Omental fat pad (tissue), 4 donors: ENCODE measurements around the gene MEI1. TPM values are rescaled to one million over a fixed set of nuclear protein-coding genes. Genes with fewer than 3 reads are reported as not detected.
"Not testable (repeated sequence)": the region's sequence is repeated elsewhere in the genome, so short reads cannot be mapped to it uniquely, and the experiment has no call there.

Experiments
- ATAC-seq: fragments of 150-250 bp; one replicate; pipeline ENCODE4 v1.9.1; 2016; ENCODE audit warnings: mild to moderate bottlenecking, moderate library complexity; ENCODE audit not compliant: low FRiP score
- DNase-seq: peaks from one replicate; pipeline ENCODE4 v3.0.0-alpha.2; 2019; ENCODE audit warnings: low spot score
- total RNA-seq, 4 donors: library from RNA; depleted of rRNA; stranded (reverse); fragments of >200 nt; gene quantifications; one replicate each; pipeline ENCODE4 v1.1.0, GENCODE V29; 2016
- TF ChIP-seq, protein P1 (sequence below), 3 donors: fragments of 450-650 bp; IDR thresholded peaks; one replicate each; pipeline ENCODE4 v1.5.1; 2016 to 2017; ENCODE audit warnings: antibody characterized with exemption in 3 of 3, mild to moderate bottlenecking in 3 of 3, moderate library complexity in 2 of 3

The MEI1 gene
- total RNA-seq, 4 donors from 2014 or later, result 2.3 to 16.9 (median 2.6) TPM

DNA sequence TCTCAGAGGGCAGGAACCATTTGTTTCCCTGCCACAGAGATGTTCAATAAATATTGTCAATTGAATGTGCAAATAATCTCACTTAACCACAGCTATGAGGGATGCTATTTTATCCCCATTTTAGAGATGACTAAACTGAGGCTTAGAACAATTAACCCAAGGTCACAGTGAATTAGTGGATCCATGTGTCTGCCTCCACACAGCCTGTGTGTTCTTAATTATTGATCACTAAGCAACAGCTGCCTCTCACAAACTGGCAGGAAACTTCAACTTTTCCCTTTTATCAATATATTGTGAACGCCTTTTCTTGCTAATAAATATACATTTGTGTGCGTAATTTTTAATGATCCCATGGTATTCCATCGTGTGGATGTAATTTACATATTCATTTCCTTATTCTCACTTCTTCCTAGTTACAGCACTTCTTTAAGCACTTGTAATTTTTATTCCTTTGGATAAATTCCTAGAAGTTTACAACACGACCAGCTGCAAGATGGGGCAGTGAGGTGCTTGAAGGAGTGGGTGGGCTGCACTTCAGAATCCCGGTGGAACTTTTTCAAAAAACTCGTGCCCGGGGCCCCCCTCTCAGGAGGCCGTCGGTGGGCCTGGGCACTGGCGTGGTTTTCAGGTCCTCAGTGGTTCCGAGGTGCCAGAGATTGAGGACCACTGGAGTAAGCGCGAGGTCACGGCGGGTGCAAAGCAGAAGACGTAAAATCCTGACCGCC is 132.7 kb downstream of the MEI1 start:
- ATAC-seq, result no peak
- no peak for DNase-seq
- TF ChIP-seq, protein P1, sequence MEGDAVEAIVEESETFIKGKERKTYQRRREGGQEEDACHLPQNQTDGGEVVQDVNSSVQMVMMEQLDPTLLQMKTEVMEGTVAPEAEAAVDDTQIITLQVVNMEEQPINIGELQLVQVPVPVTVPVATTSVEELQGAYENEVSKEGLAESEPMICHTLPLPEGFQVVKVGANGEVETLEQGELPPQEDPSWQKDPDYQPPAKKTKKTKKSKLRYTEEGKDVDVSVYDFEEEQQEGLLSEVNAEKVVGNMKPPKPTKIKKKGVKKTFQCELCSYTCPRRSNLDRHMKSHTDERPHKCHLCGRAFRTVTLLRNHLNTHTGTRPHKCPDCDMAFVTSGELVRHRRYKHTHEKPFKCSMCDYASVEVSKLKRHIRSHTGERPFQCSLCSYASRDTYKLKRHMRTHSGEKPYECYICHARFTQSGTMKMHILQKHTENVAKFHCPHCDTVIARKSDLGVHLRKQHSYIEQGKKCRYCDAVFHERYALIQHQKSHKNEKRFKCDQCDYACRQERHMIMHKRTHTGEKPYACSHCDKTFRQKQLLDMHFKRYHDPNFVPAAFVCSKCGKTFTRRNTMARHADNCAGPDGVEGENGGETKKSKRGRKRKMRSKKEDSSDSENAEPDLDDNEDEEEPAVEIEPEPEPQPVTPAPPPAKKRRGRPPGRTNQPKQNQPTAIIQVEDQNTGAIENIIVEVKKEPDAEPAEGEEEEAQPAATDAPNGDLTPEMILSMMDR (IDR thresholded peaks at IDR 0.05), result no peak

DNA sequence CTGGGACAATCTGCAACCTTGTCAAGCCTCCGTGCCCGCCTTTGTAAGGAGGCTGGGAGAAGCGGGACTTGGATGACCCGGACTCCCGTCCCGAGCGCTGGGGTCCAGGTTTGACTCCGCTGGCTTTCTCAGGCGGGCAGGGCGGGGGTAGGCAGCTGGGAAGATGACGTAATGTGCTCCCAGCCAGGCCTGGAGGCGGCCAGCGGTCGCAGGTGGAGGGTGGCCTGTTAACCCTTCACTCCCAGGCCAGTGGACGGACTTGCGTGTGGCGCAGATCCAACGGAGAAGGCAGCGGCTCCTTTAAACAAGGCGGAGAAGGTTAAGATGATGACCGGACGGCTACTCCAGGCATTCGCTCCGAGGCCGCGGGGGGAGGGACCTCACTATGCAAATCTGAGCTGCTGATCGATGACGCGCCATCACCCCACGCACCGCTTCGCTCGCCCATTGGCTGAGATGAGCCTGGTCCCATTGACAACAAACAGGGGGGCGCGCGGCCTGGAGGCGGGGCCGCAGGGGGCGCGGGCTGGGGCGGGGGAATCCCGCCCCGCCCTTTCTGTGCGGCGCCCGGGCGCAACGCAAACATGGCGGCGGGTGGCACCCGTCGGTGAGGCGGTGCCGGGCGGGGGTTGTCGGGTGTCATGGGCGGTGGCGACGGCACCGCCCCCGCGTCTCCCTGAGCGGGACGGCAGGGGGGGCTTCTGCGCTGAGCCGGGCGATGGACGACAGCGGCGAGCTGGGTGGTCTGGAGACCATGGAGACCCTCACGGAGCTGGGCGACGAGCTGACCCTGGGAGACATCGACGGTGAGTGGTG is 133.5 kb downstream of the MEI1 start, which contains the start of gene SREBF2:
Gene SREBF2 (plus strand): TSS at position 553 of the 816 bp plus-strand sequence. CDS start 166 bp downstream, at position 719.
- peak; percentile 96 for ATAC-seq
- DNase-seq, result peak; percentile 97
- TF ChIP-seq, protein P1 (IDR thresholded peaks at IDR 0.05), result no peak

- TF ChIP-seq, protein P1 (IDR thresholded peaks at IDR 0.05), result no peak
- DNase-seq (no peak), ATAC-seq (peak; percentile 14)
Measured at GRCh38 chr22:41833369-41834004, 134.2 kb downstream of the MEI1 start.

DNA sequence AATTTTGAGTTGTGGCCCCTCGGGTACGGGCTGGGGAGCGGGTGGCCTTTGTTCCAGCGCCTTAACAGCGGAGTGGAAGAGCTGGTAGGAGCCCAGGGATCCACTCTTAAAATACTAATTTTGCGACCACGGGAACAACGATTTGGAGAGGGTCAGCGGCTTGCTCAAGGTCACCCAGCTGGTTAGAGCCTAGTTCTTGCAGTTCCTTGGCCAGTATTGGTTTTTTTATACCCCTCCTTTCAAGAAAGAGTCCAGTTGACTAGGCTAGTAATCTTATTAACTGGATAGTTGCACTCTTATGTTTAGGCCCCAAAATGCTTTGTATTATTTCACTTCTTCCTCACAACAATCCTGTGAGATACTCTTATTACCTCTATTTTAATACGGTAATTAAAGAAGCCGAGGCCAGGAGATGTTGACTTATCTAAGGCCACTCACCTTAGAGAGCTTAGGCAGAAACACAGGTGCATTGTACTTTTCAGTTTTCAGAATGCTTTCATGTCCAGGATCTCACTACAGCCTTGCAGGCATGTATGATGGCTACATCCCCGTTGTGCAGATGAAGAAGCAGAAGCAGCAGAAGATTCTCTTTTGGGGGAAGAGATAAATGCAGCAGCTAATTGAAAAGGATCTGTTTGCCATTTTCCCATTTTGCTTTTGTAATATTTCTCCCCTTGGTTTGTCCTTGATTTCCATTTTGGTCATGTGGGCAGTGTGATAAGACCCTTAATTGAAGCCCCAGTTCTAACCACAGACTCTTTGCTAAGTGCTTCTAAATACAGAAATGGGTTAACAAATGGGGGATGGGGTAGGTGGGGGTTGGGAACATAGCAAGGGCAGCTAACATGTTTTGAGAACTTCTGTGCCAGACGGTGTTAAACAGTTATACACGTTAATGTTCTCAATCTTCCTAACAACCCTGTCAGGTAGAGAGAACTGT is 135.0 kb downstream of the MEI1 start:
- ATAC-seq (no peak), DNase-seq (no peak)
- TF ChIP-seq, protein P1 (IDR thresholded peaks at IDR 0.05), result no peak

- not testable (repeated sequence) for ATAC-seq
Measured at GRCh38 chr22:41835462-41835861, 136.2 kb downstream of the MEI1 start.

GRCh38 chr22:41836551-41836950 is 137.2 kb downstream of the MEI1 start:
- TF ChIP-seq, protein P1 (IDR thresholded peaks at IDR 0.05), result no peak
- ATAC-seq (no peak), DNase-seq (no peak)

More at GRCh38 chr22:41835462-41835861, 136.2 kb downstream of the MEI1 start:
- not testable (repeated sequence) for DNase-seq
